HG02981 (cell line): ENCODE data around the gene PLXDC1.
"Not testable (repeated sequence)": the region's sequence is repeated elsewhere in the genome, so short reads cannot be mapped to it uniquely, and the experiment has no call there.

Experiments
- ATAC-seq: cut with Tn5 transposase; IDR thresholded peaks from one replicate; pipeline ENCODE4 v1.9.1; 2021; ENCODE audit warnings: mild to moderate bottlenecking, moderate library complexity; ENCODE audit not compliant: unreplicated experiment

The PLXDC1 gene

GRCh38 chr17:39183045-39183444 is 31.6 kb upstream of the PLXDC1 start:
- ATAC-seq = no peak

DNA sequence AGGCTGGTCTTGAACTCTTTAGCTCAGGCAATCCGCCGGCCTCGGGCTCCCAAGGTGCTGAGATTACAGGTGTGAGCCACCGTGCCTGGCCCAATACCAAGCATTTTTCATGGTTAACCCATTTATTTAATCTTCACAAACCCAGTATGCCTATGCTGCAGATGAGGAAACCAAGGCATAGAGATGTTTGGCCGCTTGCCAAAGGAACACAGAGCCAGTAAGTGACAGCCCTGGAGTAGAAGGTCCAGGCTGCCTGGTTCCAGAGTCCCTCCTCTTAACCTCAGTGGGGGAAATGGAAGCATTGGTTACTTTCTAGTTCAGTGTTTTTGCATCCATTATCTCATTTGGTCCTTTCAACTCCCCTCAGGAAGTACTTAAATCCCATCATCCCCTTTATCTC is 29.9 kb upstream of the PLXDC1 start:
- ATAC-seq = no peak

- ATAC-seq = no peak
Measured at GRCh38 chr17:39178536-39178935, 27.1 kb upstream of the PLXDC1 start.

GRCh38 chr17:39177256-39177655 is 25.8 kb upstream of the PLXDC1 start:
- no peak for ATAC-seq

DNA sequence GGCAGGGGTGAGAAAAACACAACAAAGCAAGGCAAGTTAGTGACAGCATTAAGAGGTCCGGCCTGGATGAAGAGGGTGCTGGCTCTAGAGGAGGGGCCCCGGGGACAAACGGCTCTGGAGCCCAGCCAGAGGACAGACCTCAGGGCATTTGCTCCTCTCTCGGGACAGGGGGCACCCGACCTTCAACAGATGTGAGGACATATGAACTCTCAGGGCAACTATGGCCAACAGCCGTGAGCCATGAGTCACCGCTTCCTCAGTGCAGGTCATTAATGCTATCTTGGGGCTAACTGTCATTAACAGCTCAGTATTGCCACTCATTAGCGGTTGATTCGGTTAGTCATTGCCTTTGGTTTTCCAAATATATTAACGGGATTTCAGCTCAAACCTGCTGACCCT is 24.3 kb upstream of the PLXDC1 start:
- ATAC-seq = no peak

GRCh38 chr17:39174920-39175694 is 23.7 kb upstream of the PLXDC1 start:
- ATAC-seq = no peak

DNA sequence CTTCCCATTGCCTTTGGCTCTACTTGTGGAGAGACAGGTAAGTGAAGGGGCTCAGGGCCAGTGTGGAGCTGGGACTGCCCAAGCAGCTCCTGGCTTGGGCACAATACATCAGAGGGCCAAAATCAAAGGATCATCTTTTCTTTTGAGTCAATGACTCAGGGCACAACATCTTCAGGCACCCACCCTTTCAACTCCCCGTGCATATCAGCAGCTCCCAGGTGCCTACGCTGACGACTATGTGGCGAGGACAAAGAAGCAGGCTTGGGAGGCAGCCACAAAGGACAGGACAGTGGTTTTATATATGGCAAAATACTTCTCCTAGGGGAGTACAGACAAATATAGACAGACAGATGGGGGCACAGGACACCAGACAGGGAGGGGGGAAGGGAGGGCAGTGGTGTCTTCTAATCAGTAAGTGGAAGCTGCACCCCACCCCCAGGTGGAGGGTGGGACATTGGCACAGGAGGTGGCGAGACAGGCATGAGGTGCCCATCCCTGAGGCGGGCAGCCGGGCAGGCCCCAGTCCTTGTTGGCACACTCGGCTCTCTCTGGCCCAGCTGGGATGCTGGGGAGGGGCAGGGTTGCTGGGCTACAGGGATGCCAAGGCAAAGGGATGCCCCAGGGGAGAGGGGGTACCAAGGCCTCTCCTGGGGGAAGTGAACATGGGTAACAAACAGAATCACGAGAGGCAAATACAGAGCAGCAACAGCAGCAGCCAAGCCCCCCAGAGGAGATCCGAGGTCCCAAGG is 22.3 kb upstream of the PLXDC1 start:
- ATAC-seq = no peak

GRCh38 chr17:39173080-39173479 is 21.6 kb upstream of the PLXDC1 start:
- no peak for ATAC-seq

- no peak for ATAC-seq
Measured at GRCh38 chr17:39171933-39172332, 20.5 kb upstream of the PLXDC1 start.

- ATAC-seq = no peak
Measured at GRCh38 chr17:39170558-39170957, 19.1 kb upstream of the PLXDC1 start.

DNA sequence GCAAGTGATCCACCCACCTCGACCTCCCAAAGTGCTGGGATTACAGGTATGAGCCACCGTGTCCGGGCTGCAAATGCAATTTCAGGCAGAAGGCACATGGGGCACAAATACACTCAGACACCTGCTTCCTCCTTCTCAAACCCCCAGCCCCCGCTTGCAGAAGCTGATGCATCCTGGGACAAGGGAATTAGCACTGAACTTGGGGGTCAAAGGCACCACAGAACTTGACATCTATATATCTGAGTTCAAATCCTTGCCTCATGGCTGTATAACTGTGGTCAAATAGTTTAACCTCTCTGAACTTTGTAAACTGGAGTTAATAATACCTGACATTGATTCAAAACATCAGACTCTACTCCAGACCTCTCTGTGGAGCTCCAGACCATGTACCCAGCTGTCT is 18.7 kb upstream of the PLXDC1 start:
- ATAC-seq = no peak

- no peak for ATAC-seq
Measured at GRCh38 chr17:39169518-39169917, 18.1 kb upstream of the PLXDC1 start.

DNA sequence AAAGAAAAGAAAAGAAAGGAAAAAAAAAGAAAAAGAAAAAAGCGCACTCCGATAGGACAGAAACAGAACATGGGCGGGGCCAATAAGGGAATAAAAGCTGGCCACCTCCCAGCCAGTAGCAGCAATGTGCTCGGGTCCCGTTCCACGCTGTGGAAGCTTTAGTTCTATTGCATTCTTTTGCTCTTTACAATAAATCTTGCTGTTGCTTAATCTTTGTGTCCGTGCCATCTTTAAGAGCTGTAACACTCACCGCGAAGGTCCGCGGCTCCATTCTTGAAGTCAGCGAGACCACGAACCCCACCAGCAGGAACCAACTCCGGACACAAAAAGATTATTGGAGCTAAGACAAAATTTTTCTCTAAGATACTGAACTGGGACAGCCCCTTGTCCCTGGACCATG is 17.7 kb upstream of the PLXDC1 start:
- ATAC-seq = no peak

DNA sequence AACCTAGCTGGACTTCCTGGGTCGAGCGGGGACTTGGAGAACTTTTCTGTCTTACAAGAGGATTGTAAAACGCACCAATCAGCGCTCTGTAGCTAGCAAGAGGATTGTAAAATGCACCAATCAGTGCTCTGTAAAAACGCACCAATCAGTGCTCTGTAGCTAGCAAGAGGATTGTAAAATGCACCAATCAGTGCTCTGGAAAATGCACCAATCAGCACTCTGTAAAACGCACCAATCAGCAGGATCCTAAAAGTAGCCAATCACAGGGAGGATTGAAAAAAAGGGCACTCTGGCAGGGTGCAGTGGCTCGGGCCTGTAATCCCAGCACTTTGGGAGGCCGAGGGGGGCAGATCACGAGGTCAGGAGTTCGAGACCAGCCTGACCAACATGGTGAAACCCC is 17.1 kb upstream of the PLXDC1 start:
- not testable (repeated sequence) for ATAC-seq

DNA sequence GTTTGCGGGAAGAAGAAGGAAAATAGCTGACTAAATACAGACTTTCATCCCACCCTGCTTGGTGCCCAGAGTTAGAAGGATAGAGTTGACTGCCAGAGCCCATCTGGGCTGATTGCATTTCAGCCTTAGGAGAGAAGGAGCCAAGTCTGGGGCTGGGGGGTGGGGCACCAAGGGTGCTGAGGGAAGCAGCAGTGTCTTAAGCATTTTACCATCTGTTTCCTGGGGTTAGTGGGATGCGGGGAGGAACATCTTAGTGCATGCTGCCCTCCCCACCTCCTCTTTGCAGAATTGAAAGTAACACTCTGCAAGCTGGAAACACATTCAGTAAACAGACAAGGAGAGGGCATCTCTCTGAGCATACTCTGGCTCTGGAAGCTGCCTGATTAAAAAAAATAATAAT is 16.0 kb upstream of the PLXDC1 start:
- no peak for ATAC-seq

- ATAC-seq = no peak
Measured at GRCh38 chr17:39166437-39167335, 15.2 kb upstream of the PLXDC1 start.

DNA sequence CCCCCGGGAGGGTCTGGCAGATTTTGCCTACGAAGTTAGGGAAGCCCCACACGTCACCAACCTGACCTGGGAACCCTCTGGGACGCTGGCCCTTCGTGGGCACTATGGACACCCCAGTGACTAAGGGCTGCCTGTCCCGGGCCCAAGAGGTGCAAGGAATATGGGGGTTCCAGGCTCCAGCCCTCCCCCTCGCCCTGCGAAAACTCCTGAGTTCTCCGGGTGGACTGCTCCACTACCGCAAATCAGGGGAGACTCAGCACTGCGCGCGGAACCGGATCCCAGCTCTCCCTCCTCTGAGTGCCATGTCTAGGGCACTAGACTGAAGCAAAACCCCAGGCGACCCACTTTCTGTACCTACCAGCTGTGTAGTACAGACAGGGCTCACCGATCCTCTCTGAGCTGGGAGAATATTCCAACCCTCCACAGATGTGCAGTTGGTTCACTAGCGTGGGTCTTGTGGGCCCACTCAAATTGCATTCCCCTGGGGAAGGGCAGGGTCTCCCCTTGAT is 14.5 kb upstream of the PLXDC1 start, which contains the start of gene ARL5C:
Gene ARL5C (minus strand): TSS at position 321 of the 509 bp plus-strand sequence. CDS start 401 bp downstream, outside the sequence.
- ATAC-seq = no peak

DNA sequence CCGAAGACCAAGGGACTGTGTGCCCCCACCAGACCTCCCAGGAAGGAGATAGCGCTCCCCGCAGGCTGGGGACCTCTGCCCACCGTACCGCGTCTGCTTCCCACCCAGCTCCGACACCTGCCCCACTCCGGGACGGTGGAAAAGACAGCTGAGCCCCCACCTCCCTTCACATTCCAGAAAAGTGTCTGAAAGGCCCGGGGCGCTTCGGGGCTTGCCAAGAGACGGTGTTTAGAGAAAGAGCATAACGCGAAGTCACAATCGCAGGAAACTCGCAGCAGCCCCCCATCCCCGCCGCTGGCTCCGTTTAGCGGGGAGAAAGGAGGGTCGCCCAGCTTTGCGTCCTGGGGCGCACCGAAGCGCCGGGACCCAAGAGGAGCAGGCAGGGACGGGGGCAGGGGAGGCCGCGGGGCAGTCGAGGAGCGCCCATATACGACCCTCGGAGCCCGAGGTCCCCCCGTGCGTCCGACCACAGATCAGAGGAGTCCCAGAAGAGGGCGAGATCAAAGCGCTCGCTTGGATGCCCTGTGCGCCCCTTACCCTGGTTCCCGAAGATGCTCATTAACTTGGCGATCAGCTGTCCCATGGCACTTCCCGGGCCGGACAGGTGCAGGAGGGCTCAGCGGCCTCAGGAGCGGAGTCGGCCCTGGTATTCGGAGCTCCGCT is 13.9 kb upstream of the PLXDC1 start:
- peak; percentile 20 for ATAC-seq

DNA sequence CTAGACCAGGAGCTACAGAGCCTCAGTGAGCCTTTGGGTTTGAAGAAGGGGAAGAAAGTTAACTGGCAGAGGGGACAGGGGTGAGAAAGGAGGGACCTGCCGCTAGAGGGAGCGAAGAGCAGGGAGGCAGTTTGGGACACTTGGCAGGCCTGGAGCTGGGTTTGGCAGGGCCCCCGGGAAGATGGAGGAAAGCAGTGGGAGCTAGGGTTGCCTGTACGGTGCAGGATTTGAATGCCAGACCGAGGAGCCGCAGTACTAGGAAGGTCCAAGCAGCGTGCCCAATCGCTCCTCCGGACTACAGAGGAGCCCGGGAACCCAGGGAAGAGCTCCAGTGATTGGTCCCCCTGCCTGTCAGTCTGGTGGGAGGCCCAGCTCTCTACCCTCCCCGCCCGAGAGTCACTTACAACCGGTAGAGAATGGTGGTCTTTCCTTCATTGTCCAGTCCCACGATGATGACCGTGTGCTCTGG is 13.3 kb upstream of the PLXDC1 start:
- ATAC-seq = peak; percentile 74

- ATAC-seq = no peak
Measured at GRCh38 chr17:39161962-39162361, 10.5 kb upstream of the PLXDC1 start.
